ENCODE measurements around the gene TPI1.

Gene TPI1

GRCh38 chr12:6919588-6919987 lies 52.3 kb downstream of the TPI1 start:
- DNase-seq (ENCODE audit: low read depth in 2 of 2): no peak
